Activated CD4-positive, alpha-beta T cell treated with anti-CD3 and anti-CD28 coated beads, Interleukin-2, Interleukin-4, amounts not matched to agents 100 ng/mL and 50 ng/mL, durations not matched to agents 16 hours and 8 hours (primary cell): ENCODE measurements around the gene PKMYT1.
A peak's percentile ranks its signal among the peaks of the same experiment; 100 is the strongest.
"Not testable (repeated sequence)": the region's sequence is repeated elsewhere in the genome, so short reads cannot be mapped to it uniquely, and the experiment has no call there.

Source experiments
- DNase-seq: peaks from one replicate; pipeline ENCODE4 v3.0.0-alpha.2; 2020; ENCODE audit warnings: low spot score

PKMYT1 gene

GRCh38 chr16:2933701-2934100 lies 46.5 kb downstream of the PKMYT1 start:
- DNase-seq: no peak

GRCh38 chr16:2933136-2933535 lies 47.1 kb downstream of the PKMYT1 start:
- DNase-seq: no peak

- not testable (repeated sequence) for DNase-seq
Measured at GRCh38 chr16:2931231-2931914, 48.9 kb downstream of the PKMYT1 start.

GRCh38 chr16:2930236-2930635 lies 50.0 kb downstream of the PKMYT1 start:
- DNase-seq: no peak

GRCh38 chr16:2929693-2930092 lies 50.6 kb downstream of the PKMYT1 start:
- no peak for DNase-seq

- no peak for DNase-seq
Measured at GRCh38 chr16:2928796-2929195, 51.5 kb downstream of the PKMYT1 start.

- not testable (repeated sequence) for DNase-seq
Measured at GRCh38 chr16:2928151-2928550, 52.1 kb downstream of the PKMYT1 start.

- DNase-seq: peak; percentile 93
Measured at GRCh38 chr16:2927010-2927646, 53.1 kb downstream of the PKMYT1 start.

GRCh38 chr16:2926650-2926999 lies 53.6 kb downstream of the PKMYT1 start:
- no peak for DNase-seq

GRCh38 chr16:2925951-2926649 lies 54.1 kb downstream of the PKMYT1 start:
- no peak for DNase-seq

GRCh38 chr16:2924901-2925755 lies 55.1 kb downstream of the PKMYT1 start:
- no peak for DNase-seq

- no peak for DNase-seq
Measured at GRCh38 chr16:2923481-2923880, 56.8 kb downstream of the PKMYT1 start.
